GM18498 (cell line): Measurements from ENCODE around the gene LRRC40.
"Not testable (repeated sequence)": the region's sequence is repeated elsewhere in the genome, so short reads cannot be mapped to it uniquely, and the experiment has no call there.

Experiments used
- ATAC-seq: cut with Tn5 transposase; IDR thresholded peaks from one replicate; pipeline ENCODE4 v1.9.1; 2021; ENCODE audit warnings: mild to moderate bottlenecking, moderate library complexity; ENCODE audit not compliant: unreplicated experiment

LRRC40 gene

GRCh38 chr1:70204139-70204538 lies 1.2 kb downstream of the LRRC40 start:
- no peak for ATAC-seq

- ATAC-seq: no peak
Measured at GRCh38 chr1:70202173-70202758, 3.1 kb downstream of the LRRC40 start.

- ATAC-seq: no peak
Measured at GRCh38 chr1:70200065-70200464, 5.3 kb downstream of the LRRC40 start.

- ATAC-seq: no peak
Measured at GRCh38 chr1:70196333-70196732, 9.0 kb downstream of the LRRC40 start.

GRCh38 chr1:70195342-70195741 lies 10.0 kb downstream of the LRRC40 start:
- peak; percentile 81 for ATAC-seq

GRCh38 chr1:70194601-70195000 lies 10.8 kb downstream of the LRRC40 start:
- ATAC-seq: no peak

GRCh38 chr1:70192446-70192845 lies 12.9 kb downstream of the LRRC40 start:
- not testable (repeated sequence) for ATAC-seq

GRCh38 chr1:70190180-70190579 lies 15.2 kb downstream of the LRRC40 start:
- no peak for ATAC-seq

GRCh38 chr1:70188522-70188921 lies 16.9 kb downstream of the LRRC40 start:
- no peak for ATAC-seq

GRCh38 chr1:70185181-70185580 lies 20.2 kb downstream of the LRRC40 start:
- ATAC-seq: not testable (repeated sequence)

- no peak for ATAC-seq
Measured at GRCh38 chr1:70171512-70171911, 33.9 kb downstream of the LRRC40 start.

- no peak for ATAC-seq
Measured at GRCh38 chr1:70169018-70169839, 36.1 kb downstream of the LRRC40 start.

GRCh38 chr1:70168283-70168682 lies 37.1 kb downstream of the LRRC40 start:
- ATAC-seq: no peak

GRCh38 chr1:70164350-70164749 lies 41.0 kb downstream of the LRRC40 start:
- no peak for ATAC-seq

GRCh38 chr1:70156529-70157120 lies 48.8 kb downstream of the LRRC40 start:
- no peak for ATAC-seq

- no peak for ATAC-seq
Measured at GRCh38 chr1:70153739-70154138, 51.6 kb downstream of the LRRC40 start.

GRCh38 chr1:70150444-70150843 lies 54.9 kb downstream of the LRRC40 start:
- ATAC-seq: no peak

- ATAC-seq: no peak
Measured at GRCh38 chr1:70146488-70146887, 58.9 kb downstream of the LRRC40 start.

GRCh38 chr1:70143048-70143659 lies 62.2 kb downstream of the LRRC40 start:
- no peak for ATAC-seq

GRCh38 chr1:70142075-70142474 lies 63.3 kb downstream of the LRRC40 start:
- no peak for ATAC-seq

GRCh38 chr1:70140894-70141293 lies 64.5 kb downstream of the LRRC40 start:
- ATAC-seq: no peak

- no peak for ATAC-seq
Measured at GRCh38 chr1:70140343-70140742, 65.0 kb downstream of the LRRC40 start.
